Gastrocnemius medialis (tissue), 4 donors: ENCODE data around the gene SLFN5.

Experiments used
- CTCF ChIP-seq, 5 experiments: fragments of 450-650 bp in 3 of 5; fragments of 200-600 bp in 2 of 5; sonication (generic) in 2 of 5; IDR thresholded peaks in 4 of 5; conservative IDR thresholded peaks in 1 of 5; 1 replicate in 4 of 5; 2 replicates in 1 of 5; pipeline ENCODE4 v1.5.1; 2016 to 2019; ENCODE audit warnings: antibody characterized with exemption in 5 of 5, mild to moderate bottlenecking in 3 of 5, moderate library complexity in 3 of 5
- POLR2A ChIP-seq, 2 donors: fragments of 450-650 bp; IDR thresholded peaks; one replicate each; pipeline ENCODE4 v1.6.1; 2017; ENCODE audit warnings: antibody characterized with exemption in 2 of 2, mild to moderate bottlenecking in 2 of 2, moderate library complexity in 2 of 2

- TF ChIP-seq POLR2A (IDR thresholded peaks at IDR 0.05) (no peak), CTCF (IDR thresholded peaks at IDR 0.05 in 4 of 5, conservative IDR thresholded peaks at IDR 0.05 in 1 of 5) (no peak)
These were observed 29.4 kb upstream of the SLFN5 start for GRCh38 chr17:35213412-35213940.
